ENCODE results near the gene KLHL6.
A peak's percentile ranks its signal among the peaks of the same experiment; 100 is the strongest.

Gene KLHL6, protein sequence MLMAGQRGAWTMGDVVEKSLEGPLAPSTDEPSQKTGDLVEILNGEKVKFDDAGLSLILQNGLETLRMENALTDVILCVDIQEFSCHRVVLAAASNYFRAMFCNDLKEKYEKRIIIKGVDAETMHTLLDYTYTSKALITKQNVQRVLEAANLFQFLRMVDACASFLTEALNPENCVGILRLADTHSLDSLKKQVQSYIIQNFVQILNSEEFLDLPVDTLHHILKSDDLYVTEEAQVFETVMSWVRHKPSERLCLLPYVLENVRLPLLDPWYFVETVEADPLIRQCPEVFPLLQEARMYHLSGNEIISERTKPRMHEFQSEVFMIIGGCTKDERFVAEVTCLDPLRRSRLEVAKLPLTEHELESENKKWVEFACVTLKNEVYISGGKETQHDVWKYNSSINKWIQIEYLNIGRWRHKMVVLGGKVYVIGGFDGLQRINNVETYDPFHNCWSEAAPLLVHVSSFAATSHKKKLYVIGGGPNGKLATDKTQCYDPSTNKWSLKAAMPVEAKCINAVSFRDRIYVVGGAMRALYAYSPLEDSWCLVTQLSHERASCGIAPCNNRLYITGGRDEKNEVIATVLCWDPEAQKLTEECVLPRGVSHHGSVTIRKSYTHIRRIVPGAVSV

DNA sequence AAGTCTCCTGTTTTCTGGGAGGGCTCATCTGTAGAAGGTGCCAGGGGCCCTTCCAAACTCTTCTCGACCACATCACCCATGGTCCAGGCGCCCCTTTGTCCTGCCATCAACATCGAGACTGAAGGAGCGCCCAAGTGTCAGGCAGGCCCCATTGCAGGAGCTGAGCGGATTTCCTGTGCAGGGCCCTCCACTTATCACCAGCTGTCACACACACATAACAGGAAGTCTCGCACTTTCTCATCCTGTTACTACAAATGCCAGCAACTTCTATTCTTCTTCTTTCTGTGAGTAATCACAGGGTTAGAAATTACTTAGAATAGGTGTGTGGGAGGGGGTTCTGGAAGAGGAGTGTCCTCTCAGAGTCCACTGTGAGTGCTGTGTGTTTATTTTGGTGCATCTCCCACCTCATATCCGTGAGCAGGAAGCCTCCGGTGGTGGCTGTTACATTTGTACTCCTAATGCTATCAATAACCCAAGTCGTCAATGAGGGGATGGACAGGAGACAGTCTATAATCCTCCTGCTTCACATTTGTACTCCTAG lies at the start of gene KLHL6:
Gene KLHL6, minus strand, starts transcription at position 166 of the 541 bp plus-strand sequence. Its CDS starts 53 bp downstream, at position 113.
- peak in 4 of 56 donors; percentile 8 to 17 (median 13) for DNase-seq

DNA sequence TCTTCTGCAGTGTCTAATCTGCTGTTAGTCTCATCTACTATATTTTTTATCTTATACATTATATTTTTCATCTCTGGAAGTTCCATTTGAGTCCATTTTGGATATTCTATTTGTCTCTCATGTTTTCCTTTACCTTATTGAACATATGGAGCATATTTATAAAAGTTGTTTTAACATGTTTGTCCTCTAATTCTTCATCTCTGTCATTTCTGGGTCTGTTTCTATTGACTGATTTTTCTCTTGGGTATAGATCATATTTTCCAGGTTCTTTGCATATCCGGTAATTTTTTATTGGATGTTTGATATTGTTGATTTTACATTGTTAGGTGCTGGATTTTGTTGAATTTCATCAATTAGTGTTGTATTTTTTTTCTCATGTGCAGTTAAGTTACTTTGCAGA lies 42.5 kb upstream of the KLHL6 start:
- no peak for DNase-seq

DNA sequence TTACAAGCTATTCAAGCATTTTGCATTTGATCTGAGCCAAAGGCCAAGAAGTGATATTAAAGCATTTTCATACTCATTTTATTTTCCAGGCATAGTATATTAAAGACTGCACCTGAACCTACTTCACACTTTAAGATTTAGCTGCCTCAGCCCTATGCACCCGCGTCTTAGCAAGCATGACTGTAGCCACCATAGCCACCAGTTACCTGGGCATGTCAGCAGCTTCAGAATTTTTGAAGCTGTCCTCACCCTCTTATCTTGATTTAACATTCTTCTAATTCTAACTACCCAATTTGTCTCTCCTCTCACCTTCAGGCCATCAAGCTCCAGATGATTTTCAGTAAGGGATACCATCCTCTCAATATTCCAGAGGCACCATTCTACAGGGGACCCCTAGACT lies 39.1 kb upstream of the KLHL6 start:
- no peak for DNase-seq

DNA sequence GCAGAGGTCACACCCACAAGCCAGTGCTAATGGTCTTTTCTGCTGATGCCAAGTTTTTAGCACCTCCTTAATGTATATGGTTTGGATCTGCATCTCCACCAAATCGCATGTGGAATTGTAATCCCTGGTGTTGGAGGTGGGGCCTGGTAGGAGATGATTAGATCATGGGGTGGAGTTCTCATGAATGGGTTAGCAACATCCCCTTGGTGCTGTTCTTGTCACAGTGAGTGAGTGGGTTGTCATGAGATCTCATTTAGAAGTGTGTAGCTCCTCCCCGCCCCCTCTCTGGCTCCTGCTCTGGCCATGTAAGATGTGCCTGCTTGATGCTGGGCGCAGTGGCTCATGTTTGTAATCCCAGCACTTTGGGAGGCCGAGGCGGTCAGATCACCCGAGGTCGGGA lies 37.3 kb upstream of the KLHL6 start:
- DNase-seq, result no peak

DNA sequence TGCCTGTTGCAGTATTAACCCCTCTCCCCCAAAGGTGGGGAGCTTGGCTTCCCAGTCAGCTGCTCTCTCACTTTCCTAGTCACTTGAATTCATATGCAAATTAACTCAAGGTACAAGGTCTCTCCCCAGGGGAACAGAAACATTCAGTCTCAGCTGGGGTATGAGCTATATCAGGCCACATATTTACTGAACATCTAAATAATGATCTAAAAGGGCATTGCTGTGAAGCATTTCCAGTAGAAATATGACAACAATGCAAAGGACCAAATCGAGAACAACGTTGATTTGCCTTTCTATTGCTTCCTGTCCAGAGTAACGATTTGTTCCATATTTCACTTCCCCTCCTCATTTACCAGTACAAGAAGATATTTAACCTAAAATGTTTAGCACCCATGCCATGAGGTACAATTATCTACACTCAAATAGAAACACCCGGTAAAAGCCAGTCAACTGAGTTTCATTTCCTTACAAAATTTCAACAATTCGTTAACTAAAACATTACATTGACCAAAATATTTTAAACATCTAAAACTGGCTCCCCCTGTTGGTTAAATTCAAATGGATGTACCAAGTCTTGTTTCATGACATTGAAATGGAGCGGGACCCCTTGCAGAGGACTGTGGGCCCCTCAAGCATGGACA lies 36.5 kb upstream of the KLHL6 start:
- DNase-seq, result no peak

DNA sequence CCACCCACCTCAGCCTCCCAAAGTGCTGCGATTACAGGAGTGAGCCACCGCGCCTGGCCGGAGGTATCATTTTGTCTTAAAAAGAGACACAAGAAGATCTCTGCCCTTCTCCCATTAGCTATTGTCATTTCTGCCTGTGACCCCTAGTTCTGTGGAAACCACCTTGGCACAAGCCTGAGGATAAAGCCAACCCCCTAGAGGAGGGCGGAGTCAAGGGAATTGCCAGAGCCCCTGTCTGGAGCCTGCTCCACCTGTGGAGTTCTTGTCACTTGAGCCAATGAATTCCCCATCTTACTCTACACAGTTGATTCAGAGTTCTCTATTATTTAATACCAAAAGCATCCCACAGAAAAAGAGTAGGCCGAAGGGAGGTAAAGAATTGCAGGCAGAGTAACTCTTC lies 34.9 kb upstream of the KLHL6 start:
- no peak for DNase-seq

DNA sequence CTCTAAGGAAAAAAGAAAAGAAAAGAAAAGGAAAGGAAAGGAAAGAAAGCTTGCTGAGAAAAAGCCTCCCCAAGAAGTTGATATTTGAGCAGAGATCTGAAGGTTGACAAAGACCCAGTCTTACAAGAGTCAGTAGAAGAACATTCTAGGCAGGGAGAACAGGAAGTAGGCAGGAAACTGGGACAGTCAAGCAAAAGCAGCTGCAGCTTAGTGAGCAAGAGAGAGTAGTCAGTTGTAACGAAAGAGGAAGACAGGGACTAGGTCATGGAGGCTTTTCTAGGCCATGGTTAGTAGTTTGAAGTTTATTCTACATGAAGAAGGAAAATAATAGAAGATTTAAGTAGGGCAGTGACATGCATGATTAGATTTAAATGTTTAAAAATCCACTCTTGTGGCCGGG lies 31.8 kb upstream of the KLHL6 start:
- peak in 2 of 56 donors; percentile 2 to 7 for DNase-seq

DNA sequence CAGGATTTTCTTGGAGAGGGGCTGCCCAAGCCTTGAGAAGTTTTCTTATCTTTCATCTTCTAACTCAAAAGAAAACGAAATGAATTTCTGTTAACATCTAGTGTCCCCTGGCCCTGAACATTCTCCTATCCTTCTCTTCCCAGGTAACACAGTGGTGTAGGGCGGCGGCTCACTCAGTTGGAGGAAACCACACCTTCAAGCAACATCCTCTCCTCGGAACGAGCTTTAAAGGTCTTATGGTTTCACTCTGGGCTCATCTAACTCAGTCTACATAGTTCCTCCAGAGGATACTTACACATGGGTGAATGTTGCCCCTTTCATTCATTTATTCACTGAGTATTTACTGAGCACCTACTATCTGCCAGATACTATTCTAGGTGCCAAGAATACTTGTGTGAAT lies 31.0 kb upstream of the KLHL6 start:
- DNase-seq, result no peak

DNA sequence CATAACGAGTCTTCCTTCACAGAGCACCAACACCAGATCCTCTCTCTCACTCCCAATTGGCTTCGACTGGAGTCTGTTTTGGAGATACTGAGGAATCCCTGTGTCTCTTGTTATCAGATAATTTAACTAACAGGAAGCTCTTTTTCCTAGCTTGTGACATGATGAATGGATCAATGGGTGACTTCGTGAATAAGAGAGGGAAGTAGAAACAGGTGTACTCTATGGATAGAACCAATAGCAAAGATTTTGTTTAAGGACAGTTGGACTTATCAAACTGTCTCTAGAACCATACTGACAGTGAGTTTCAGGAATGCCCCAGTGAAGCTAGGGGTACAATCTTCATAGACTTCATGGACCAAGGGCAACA lies 29.4 kb upstream of the KLHL6 start:
- DNase-seq, result no peak

DNA sequence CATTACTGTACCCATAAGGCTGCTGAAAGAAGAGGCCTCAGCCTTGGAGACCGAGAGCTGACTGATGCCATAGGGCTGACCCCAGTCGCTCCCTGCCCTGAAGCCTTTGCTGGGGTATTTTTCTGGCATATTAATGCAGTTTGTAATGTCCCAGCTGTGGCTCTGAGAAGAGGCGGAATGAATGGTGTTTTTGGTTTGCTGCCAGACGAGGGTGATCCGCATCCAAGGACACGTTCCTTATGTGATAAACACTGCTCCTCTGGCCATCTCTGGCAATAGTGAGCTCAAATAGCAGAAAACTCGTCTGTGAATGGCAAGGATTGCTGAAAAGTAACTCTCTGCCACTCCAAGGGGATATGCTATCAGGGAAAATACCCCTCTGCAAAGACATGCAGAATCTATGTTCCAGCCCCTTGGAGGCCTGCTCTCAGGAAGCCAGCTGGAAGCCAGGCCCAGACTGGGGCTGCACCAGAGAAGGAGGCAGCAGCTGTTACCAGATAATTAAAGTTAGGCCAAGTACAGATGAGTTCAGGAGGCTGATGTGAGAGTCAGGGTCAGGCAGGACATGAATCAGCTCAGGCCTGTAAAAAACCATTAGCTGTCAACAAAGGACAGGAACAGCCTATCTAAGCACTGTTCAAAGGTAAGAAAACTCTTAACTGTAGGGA lies 28.9 kb upstream of the KLHL6 start:
- peak in 27 of 56 donors; percentile 8 to 66 (median 33) for DNase-seq

DNA sequence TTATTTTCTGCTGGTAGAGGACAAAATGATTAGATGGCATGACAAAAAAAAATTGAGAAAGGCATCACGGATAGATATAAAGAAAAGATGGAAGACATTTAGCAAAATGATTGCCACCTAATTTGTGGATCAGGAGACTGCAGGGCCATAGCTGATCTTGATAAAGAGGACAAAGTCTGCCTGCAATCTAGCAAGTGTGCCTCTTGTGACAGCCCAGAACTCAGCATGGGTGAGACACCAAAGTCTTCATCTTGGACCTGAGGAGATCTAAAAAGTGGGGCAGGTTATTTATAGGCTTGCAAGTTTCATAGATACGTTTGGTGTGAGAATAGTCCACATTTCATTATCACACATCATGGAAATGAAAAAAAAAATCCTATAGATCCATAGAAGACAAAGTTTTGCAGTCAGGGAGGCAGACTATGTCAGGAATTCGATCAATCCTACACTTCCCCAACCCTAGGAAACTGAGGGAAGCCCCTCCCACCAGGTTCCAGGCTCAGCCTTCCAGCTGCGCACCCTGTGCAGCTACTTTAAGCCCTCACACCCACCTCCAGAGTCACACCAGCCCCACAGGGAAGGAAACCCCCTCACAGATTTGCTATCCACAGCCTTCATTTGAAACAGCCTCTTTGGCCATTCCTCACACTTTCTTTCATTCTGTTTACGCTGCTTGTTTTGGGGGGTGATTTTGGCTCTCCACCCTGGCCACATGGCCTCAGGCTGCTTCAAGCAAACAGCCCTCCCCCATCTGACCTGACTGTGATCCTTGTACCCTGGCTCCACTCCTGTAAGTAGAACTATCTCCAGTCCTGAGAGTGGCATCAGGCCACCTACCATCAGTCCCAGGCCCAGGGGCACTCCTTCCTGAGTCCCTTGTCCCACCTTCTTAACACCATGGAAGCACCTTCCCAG lies 28.1 kb upstream of the KLHL6 start:
- peak in 1 of 56 donors; percentile 45 for DNase-seq

DNA sequence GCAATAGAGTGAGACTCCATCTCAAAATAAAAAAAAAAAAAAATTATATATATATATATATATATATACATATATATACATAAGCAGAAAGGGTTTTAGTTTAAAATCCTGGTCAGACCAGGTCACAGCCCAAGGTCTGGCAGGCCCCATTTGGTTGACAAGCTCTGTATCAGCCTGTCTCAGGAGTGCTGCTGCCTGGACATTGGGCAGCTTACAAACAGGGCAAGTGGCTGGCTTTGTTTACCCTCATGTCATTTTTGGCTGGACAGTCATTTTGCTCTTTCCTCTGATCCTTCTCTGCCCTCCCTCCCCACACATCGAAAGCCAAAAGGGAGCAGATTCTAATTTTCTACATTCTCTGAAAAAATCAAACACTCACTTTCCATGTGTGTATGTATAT lies 26.7 kb upstream of the KLHL6 start:
- no peak for DNase-seq

DNA sequence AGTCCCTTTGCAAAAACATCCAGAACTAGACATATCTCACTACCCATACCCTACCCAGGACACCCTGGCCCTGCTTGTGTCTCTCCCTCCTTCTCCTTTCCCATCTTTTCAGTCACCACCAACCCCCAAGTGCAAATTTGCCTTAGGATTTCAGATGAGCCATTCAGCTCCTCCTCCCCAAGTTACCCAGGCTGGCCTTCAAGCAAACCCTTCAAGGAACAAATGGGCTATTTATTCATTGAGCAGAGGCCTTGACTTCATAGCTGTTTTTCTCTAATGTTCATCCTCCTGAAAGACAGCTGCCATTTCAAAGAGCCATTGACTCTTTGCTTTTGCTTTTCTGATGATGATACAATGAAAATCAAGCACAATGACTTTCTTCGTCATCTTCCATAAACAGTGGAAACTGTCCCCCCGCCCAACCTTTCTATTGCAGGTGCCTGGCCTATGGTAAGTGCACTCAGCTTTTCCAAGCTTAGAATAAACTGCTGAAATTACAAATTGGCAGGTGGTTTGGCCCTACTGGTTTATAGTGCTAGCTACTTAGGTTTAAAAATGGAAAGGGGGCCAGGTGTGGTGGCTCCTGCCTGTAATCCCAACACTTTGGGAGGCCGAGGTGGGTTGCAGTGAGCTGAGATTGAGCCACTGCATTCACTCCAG lies 26.1 kb upstream of the KLHL6 start:
- peak in 13 of 56 donors; percentile 4 to 44 (median 11) for DNase-seq

DNA sequence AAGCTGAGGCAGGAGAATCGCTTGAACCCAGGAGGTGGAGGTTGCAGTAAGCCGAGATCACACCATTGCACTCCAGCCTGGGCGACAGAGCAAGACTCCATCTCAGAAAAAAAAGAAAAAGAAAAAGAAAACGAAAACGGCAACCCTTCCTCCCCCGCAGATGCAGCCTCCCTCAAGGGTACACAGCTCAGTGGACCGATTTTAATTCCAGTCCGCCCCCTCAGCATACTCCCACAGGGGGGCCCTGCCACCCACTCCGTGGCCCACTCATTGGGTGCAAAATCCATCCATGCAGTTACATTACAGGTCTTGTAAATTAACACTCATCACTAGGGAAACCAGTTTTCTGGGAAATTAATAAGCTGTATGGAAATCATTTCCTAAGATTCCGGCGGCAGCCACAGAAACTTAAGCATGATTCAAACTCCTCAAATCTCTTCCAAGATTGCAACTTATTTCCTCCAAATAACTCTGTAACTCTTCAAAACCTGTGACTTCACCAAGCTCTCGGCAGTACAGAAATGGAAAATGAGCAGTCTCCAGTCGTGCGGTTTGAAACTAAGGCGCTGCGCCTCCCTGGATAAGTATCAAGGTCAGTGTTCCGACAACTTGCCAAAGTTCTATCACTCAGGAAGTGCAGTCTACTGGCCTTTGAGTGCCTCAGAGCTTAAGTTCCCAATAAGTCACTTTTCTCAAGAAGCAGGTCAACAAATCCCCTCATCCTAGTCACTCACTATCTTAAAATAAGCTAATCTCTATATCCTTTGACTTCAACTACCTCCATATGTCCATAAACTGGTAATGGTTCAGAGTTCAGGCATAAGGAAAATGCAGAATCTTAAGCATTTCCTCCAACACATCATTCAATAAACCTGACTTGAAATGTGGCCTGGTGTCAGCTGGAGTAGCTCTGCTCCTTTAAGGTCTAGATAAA lies 24.7 kb upstream of the KLHL6 start:
- peak in 5 of 56 donors; percentile 7 to 45 (median 18) for DNase-seq

DNA sequence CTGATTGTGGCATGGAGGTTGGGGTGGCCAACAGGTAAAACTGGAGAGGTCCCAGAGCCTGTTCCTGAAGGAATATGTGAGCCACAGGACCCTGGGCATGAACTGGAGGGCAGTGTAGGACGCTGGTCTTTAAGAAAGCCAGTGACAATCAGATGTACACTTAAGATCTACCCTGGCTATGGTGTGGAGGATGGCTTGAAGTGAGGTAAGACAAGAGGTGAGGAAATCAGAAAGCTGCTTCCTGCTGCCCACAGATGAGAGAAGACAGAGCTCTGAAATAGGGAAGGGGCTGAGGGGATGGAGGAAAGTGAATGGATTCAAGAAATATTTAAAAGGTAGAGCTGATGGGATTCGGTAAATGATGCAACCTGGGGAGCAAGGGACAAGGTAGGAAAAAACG lies 22.7 kb upstream of the KLHL6 start:
- no peak for DNase-seq

DNA sequence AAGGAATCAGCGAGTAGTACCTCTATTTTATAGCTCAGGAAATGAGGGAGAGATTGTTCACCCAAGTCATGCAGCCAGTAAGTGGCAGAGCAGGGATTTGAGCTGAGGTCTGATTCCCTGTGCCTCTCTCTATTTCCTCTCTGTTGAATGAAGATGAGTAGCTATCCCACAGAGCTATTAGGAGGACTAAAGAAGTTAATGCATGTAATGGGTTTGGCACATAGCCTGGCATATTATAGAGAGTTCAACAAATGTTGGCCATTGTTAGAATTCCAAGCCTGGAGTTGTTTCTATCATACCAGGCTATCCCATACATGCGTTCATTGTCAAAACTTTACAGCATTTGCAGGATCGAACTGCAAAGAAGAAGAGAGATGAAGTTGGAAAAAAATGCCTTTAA lies 21.8 kb upstream of the KLHL6 start:
- no peak for DNase-seq

DNA sequence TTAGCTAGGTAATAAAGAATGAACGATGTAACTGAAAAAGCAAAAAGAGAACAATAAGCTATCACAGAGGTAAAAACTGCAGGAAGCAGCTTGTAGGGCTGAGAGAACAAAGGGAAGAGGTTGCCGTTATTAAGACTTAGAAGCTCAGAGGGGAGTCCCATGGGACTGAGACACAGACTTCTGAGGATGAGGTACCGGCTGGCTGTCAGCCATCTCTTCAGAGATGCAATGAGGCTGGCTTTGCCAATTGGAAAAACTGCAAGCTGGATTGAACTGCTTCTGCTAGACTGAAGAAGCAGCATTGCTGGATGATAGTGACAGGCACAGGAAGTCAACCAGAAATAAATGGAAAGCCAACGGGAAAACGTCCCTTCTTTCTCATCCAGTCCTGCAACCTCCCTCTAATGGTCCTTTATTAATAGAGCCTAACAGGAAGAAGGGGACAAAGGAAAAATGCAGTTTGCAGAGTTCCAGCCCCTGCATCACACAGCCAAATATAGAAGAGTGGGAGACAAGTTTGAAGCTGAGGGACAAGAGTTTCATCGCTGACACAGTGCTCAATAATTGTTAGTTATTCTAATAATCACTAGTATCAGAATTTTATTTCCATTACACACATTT lies 21.1 kb upstream of the KLHL6 start:
- DNase-seq, result peak in 16 of 56 donors; percentile 2 to 51 (median 26)

DNA sequence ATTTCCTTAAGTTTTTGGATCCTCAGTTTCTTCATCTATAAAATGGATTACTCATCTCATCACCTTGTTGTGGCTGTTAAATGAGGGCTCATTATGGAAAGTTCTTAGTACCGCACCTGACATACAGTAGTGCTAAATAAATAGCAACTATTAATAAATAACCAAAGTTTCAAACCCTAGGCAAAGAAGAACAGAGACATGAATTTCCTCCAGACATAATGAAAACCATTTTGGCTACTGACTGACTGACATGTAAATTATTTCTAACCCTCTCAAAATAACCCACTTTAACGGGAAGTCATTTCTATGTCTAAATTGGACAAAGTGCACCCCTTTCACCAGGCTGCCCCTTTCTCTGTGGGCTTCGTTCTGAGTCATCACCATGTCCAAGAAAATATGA lies 17.4 kb upstream of the KLHL6 start:
- no peak for DNase-seq

Measured in nucleus accumbens (tissue), 56 donors.